A673 (cell line): ENCODE data around the gene MLNR. TPM values are rescaled to one million over a fixed set of nuclear protein-coding genes. Genes with fewer than 3 reads are reported as not detected.

Experiments used
- BruUV-seq: library from RNA; stranded (reverse); fragments of 400-500 nt; replicated peaks from 2 replicates; lab custom pipeline; 2021; lab: Mats Ljungman, UMichigan
- CTCF ChIA-PET: fragments of 300-600 bp; sonication (Branson Sonifier 250); formaldehyde crosslinking; loops from one replicate; lab custom pipeline; 2022; ENCODE audit warnings: antibody characterized with exemption; lab: Charles Lee
- POLR2A ChIA-PET: fragments of 300-600 bp; sonication (Branson Sonifier 250); formaldehyde crosslinking; loops from one replicate; lab custom pipeline; 2022; ENCODE audit warnings: antibody characterized with exemption; ENCODE audit not compliant: low non-redundant PET; lab: Charles Lee
- DNase-seq: peaks from one replicate; pipeline ENCODE4 v3.0.0-alpha.2; 2015; ENCODE audit warnings: low spot score
- H3K27ac ChIP-seq: fragments of 200-600 bp; sonication (generic); 2 replicates; pipeline ENCODE4 v1.5.1; 2016; ENCODE audit warnings: mixed run types, low read depth, mild to moderate bottlenecking, mixed read lengths, antibody characterized with exemption, low read length; ENCODE audit not compliant: poor library complexity, severe bottlenecking
- H3K27me3 ChIP-seq: fragments of 200-600 bp; sonication (generic); replicated peaks from 2 replicates; pipeline ENCODE4 v1.6.1; 2017; ENCODE audit warnings: mixed run types, low read depth, mild to moderate bottlenecking, mixed read lengths, antibody characterized with exemption, low read length; ENCODE audit not compliant: insufficient read depth, poor library complexity
- H3K36me3 ChIP-seq: fragments of 200-600 bp; sonication (generic); 2 replicates; pipeline ENCODE4 v1.6.1; 2016; ENCODE audit warnings: mixed run types, mild to moderate bottlenecking, mixed read lengths, antibody characterized with exemption, low read length; ENCODE audit not compliant: insufficient read depth, poor library complexity, severe bottlenecking
- H3K4me1 ChIP-seq: fragments of 200-600 bp; sonication (generic); 2 replicates; pipeline ENCODE4 v1.6.1; 2017; ENCODE audit warnings: mixed run types, mild to moderate bottlenecking, mixed read lengths, antibody characterized with exemption, low read length; ENCODE audit not compliant: insufficient read depth, poor library complexity, severe bottlenecking
- H3K4me3 ChIP-seq: fragments of 200-600 bp; sonication (generic); 2 replicates; pipeline ENCODE4 v1.5.1; 2016; ENCODE audit warnings: low read depth, mixed run types, mild to moderate bottlenecking, mixed read lengths, low read length; ENCODE audit not compliant: poor library complexity, severe bottlenecking
- H3K9me3 ChIP-seq: fragments of 200-600 bp; sonication (generic); 2 replicates; pipeline ENCODE4 v1.6.1; 2016; ENCODE audit warnings: mixed run types, low read depth, mild to moderate bottlenecking, mixed read lengths, antibody characterized with exemption, low read length; ENCODE audit not compliant: poor library complexity, severe bottlenecking
- CTCF ChIP-seq: fragments of 300-800, 200-600 bp; sonication (generic); conservative IDR thresholded peaks from 2 replicates; pipeline ENCODE4 v1.5.1; 2017; ENCODE audit warnings: low read depth, mild to moderate bottlenecking, antibody characterized with exemption, low read length, moderate library complexity, mixed read lengths
- EZH2 ChIP-seq: fragments of 200-600 bp; sonication (generic); IDR thresholded peaks from 2 replicates; pipeline ENCODE4 v1.6.1; 2017; ENCODE audit warnings: borderline replicate concordance, low read depth, mild to moderate bottlenecking, mixed read lengths, antibody characterized with exemption, low read length; ENCODE audit not compliant: poor library complexity, severe bottlenecking
- intact Hi-C: fragments of 100-400 bp; cut with micrococcal nuclease; formaldehyde crosslinking; loops from one replicate; pipeline ENCODE4 v1.10.0; 2022; ENCODE audit not compliant: unreplicated experiment
- total RNA-seq: library from RNA; stranded (reverse); gene quantifications from 2 replicates; pipeline ENCODE4 v1.2.3, GENCODE V29; 2021

Gene MLNR
- total RNA-seq, 1 experiment from 2014 or later = not detected

- no TSS peak for BruUV-seq
- Histone ChIP-seq H3K4me1 (peaks cover 10% of the 10 kb centered on the region), H3K27me3 (no peaks in the 10 kb centered on the region), H3K9me3 (no peaks in the 10 kb centered on the region), H3K4me3 (no peak overlapping the region), H3K36me3 (peaks cover 18% of the 10 kb centered on the region), H3K27ac (no peak overlapping the region)
- intact Hi-C loops = no loop called here
- ChIA-PET POLR2A (no interaction called here), CTCF (no interaction called here)
- TF ChIP-seq CTCF (no peak), EZH2 (no peak)
- no peak for DNase-seq
These were observed 9.5 kb upstream of the MLNR start for GRCh38 chr13:49210669-49211068.

GRCh38 chr13:49213539-49213938 is 6.6 kb upstream of the MLNR start:
- intact Hi-C loops = no loop called here
- H3K36me3 ChIP-seq = no peaks in the 10 kb centered on the region
- H3K4me1 ChIP-seq = peaks cover 10% of the 10 kb centered on the region
- no peaks in the 10 kb centered on the region for H3K27me3 ChIP-seq
- DNase-seq = no peak
- H3K27ac ChIP-seq = no peak overlapping the region
- no TSS peak for BruUV-seq
- no peak for TF ChIP-seq CTCF
- no peaks in the 10 kb centered on the region for H3K9me3 ChIP-seq
- CTCF ChIA-PET = no interaction called here
- no peak overlapping the region for H3K4me3 ChIP-seq
- POLR2A ChIA-PET = interaction anchor here (0.7 kb wide), 1 partner anchor 60 kb away, joined by 3 read pairs; no protein-coding TSS in a partner anchor

GRCh38 chr13:49213997-49214916 is 5.9 kb upstream of the MLNR start:
- no peaks in the 10 kb centered on the region for H3K9me3 ChIP-seq
- peaks cover 10% of the 10 kb centered on the region for H3K4me1 ChIP-seq
- DNase-seq = no peak
- CTCF ChIA-PET = no interaction called here
- BruUV-seq = no TSS peak
- TF ChIP-seq EZH2 (no peak), CTCF (no peak)
- intact Hi-C loops = no loop called here
- no peak overlapping the region for H3K4me3 ChIP-seq
- H3K27me3 ChIP-seq = peaks cover under 1% of the 10 kb centered on the region
- POLR2A ChIA-PET = interaction anchor here (0.7 kb wide), 1 partner anchor 59 kb away, joined by 3 read pairs; no protein-coding TSS in a partner anchor
- H3K36me3 ChIP-seq = no peaks in the 10 kb centered on the region
- H3K27ac ChIP-seq = no peak overlapping the region
